WTC11 (cell line): ENCODE measurements around the gene TRIOBP. TPM values are rescaled to one million over a fixed set of nuclear protein-coding genes. Genes with fewer than 3 reads are reported as not detected.

Experiments
- ATF1 ChIP-seq: sonication (generic); formaldehyde crosslinking; IDR thresholded peaks from 2 replicates; pipeline ENCODE4 v1.8.1; 2023; ENCODE audit warnings: mild to moderate bottlenecking, moderate library complexity, missing genetic modification reagents
- ATF2 ChIP-seq: sonication (generic); formaldehyde crosslinking; IDR thresholded peaks from 2 replicates; pipeline ENCODE4 v1.8.1; 2022; ENCODE audit warnings: low read depth, missing genetic modification reagents, borderline replicate concordance
- ATF3 ChIP-seq: sonication (generic); formaldehyde crosslinking; conservative IDR thresholded peaks from 2 replicates; pipeline ENCODE4 v1.8.1; 2022; ENCODE audit warnings: mild to moderate bottlenecking, missing genetic modification reagents
- CBFB ChIP-seq: sonication (generic); formaldehyde crosslinking; IDR thresholded peaks from 2 replicates; pipeline ENCODE4 v1.8.1; 2022; ENCODE audit warnings: mild to moderate bottlenecking, low read depth, missing genetic modification reagents
- E2F1 ChIP-seq: sonication (generic); formaldehyde crosslinking; IDR thresholded peaks from 2 replicates; pipeline ENCODE4 v1.8.0; 2022; ENCODE audit warnings: mild to moderate bottlenecking, missing genetic modification reagents
- E2F5 ChIP-seq: sonication (generic); formaldehyde crosslinking; IDR thresholded peaks from 2 replicates; pipeline ENCODE4 v1.8.1; 2022; ENCODE audit warnings: mild to moderate bottlenecking, moderate library complexity, missing genetic modification reagents
- GTF2I ChIP-seq: fragments of 250-450 bp; sonication (Bioruptor Pico); conservative IDR thresholded peaks from 2 replicates; pipeline ENCODE4 v1.4.0; 2021; ENCODE audit warnings: mild to moderate bottlenecking
- HMGA2 ChIP-seq: fragments of 250-450 bp; sonication (Bioruptor Pico); IDR thresholded peaks from 2 replicates; pipeline ENCODE4 v1.4.0; 2021; ENCODE audit warnings: mild to moderate bottlenecking, moderate library complexity
- KAT7 ChIP-seq: sonication (generic); formaldehyde crosslinking; IDR thresholded peaks from 2 replicates; pipeline ENCODE4 v1.8.1; 2023; ENCODE audit warnings: missing genetic modification reagents, mild to moderate bottlenecking, borderline replicate concordance
- MAX ChIP-seq: sonication (generic); formaldehyde crosslinking; IDR thresholded peaks from 2 replicates; pipeline ENCODE4 v1.8.0; 2022; ENCODE audit warnings: mild to moderate bottlenecking, missing genetic modification reagents
- MXD4 ChIP-seq: fragments of 250-450 bp; sonication (Bioruptor Pico); IDR thresholded peaks from 2 replicates; pipeline ENCODE4 v1.8.0; 2021; ENCODE audit warnings: mild to moderate bottlenecking, moderate library complexity, borderline replicate concordance
- NFYB ChIP-seq: sonication (generic); formaldehyde crosslinking; conservative IDR thresholded peaks from 2 replicates; pipeline ENCODE4 v1.8.0; 2022; ENCODE audit warnings: low read depth, missing genetic modification reagents
- NR1H2 ChIP-seq: sonication (generic); formaldehyde crosslinking; IDR thresholded peaks from 2 replicates; pipeline ENCODE4 v1.9.0; 2021; ENCODE audit warnings: mild to moderate bottlenecking, moderate library complexity, missing genetic modification reagents
- PREB ChIP-seq: sonication (generic); formaldehyde crosslinking; IDR thresholded peaks from 2 replicates; pipeline ENCODE4 v1.8.1; 2022; ENCODE audit warnings: mild to moderate bottlenecking, missing genetic modification reagents, moderate library complexity, borderline replicate concordance
- SMAD4 ChIP-seq: sonication (generic); formaldehyde crosslinking; IDR thresholded peaks from 2 replicates; pipeline ENCODE4 v1.8.0; 2022; ENCODE audit warnings: mild to moderate bottlenecking, missing genetic modification reagents
- SOX15 ChIP-seq: fragments of 250-450 bp; sonication (Bioruptor Pico); IDR thresholded peaks from 2 replicates; pipeline ENCODE4 v1.9.0; 2021; ENCODE audit warnings: mild to moderate bottlenecking
- SP1 ChIP-seq: sonication (generic); formaldehyde crosslinking; conservative IDR thresholded peaks from 2 replicates; pipeline ENCODE4 v1.8.1; 2022; ENCODE audit warnings: missing genetic modification reagents
- TCF7 ChIP-seq: sonication (generic); formaldehyde crosslinking; IDR thresholded peaks from 2 replicates; pipeline ENCODE4 v1.8.0; 2022; ENCODE audit warnings: mild to moderate bottlenecking, low read depth, missing genetic modification reagents, moderate library complexity
- USF1 ChIP-seq: sonication (generic); formaldehyde crosslinking; IDR thresholded peaks from 2 replicates; pipeline ENCODE4 v1.8.0; 2022; ENCODE audit warnings: mild to moderate bottlenecking, missing genetic modification reagents
- USF2 ChIP-seq: sonication (generic); formaldehyde crosslinking; IDR thresholded peaks from 2 replicates; pipeline ENCODE4 v1.8.1; 2023; ENCODE audit warnings: mild to moderate bottlenecking, missing genetic modification reagents, moderate library complexity
- ZBTB43 ChIP-seq: sonication (generic); formaldehyde crosslinking; IDR thresholded peaks from 2 replicates; pipeline ENCODE4 v1.8.1; 2023; ENCODE audit warnings: mild to moderate bottlenecking, missing genetic modification reagents
- ZMAT4 ChIP-seq: fragments of 250-450 bp; sonication (Bioruptor Pico); IDR thresholded peaks from 2 replicates; pipeline ENCODE4 v1.9.0; 2021; ENCODE audit warnings: mild to moderate bottlenecking
- ZNF416 ChIP-seq: fragments of 250-450 bp; sonication (Bioruptor Pico); IDR thresholded peaks from 2 replicates; pipeline ENCODE4 v1.9.0; 2021; ENCODE audit warnings: mild to moderate bottlenecking, inconsistent platforms
- ZNF532 ChIP-seq: fragments of 250-450 bp; sonication (Bioruptor Pico); IDR thresholded peaks from 2 replicates; pipeline ENCODE4 v1.9.0; 2021; ENCODE audit warnings: mild to moderate bottlenecking, borderline replicate concordance
- ZNF671 ChIP-seq: fragments of 250-450 bp; sonication (Bioruptor Pico); IDR thresholded peaks from 2 replicates; pipeline ENCODE4 v1.8.0; 2021; ENCODE audit warnings: mild to moderate bottlenecking
- total RNA-seq: library from RNA; stranded (reverse); gene quantifications from 3 replicates; pipeline ENCODE4 v1.2.3, GENCODE V29; 2021

The TRIOBP gene
- total RNA-seq, 1 experiment from 2014 or later, result 54.0 TPM

- TF ChIP-seq ATF3 (CRISPR knock-in tag) (no peak), PREB (CRISPR knock-in tag) (no peak), TCF7 (no peak), GTF2I (CRISPR knock-in tag) (no peak), ATF1 (CRISPR knock-in tag) (no peak), ATF2 (CRISPR knock-in tag) (no peak), ZNF532 (CRISPR knock-in tag) (no peak), MXD4 (CRISPR knock-in tag) (no peak), CBFB (CRISPR knock-in tag) (no peak), MAX (CRISPR knock-in tag) (peak; percentile 81; the same call in 1 of the 2 replicates), ZMAT4 (CRISPR knock-in tag) (no peak), NFYB (CRISPR knock-in tag) (peak; percentile 95), SP1 (peak; percentile 79), NR1H2 (CRISPR knock-in tag) (no peak), E2F5 (peak; percentile 45; the same call in 1 of the 2 replicates), USF1 (CRISPR knock-in tag) (peak; percentile 58), E2F1 (CRISPR knock-in tag) (no peak), KAT7 (CRISPR knock-in tag) (peak; percentile 79; the same call in 1 of the 2 replicates), USF2 (peak; percentile 60; the same call in 1 of the 2 replicates), ZBTB43 (CRISPR knock-in tag) (no peak), ZNF671 (CRISPR knock-in tag) (no peak), HMGA2 (CRISPR knock-in tag) (no peak), ZNF416 (CRISPR knock-in tag) (no peak), SOX15 (CRISPR knock-in tag) (no peak), SMAD4 (no peak)
These were observed 38.4 kb upstream of the TRIOBP start, which contains the start of gene PDXP (continued) for GRCh38 chr22:37658133-37659065.
